ENCODE measurements around the gene NUP62. TPM values are rescaled to one million over a fixed set of nuclear protein-coding genes. Genes with fewer than 3 reads are reported as not detected.

The NUP62 gene
- total and polyA plus RNA-seq, 2 of the 8 experiments (the other 6 are each of a cell fraction or from before 2014, with no cell fraction given): 50.0 to 107 TPM

GRCh38 chr19:49973987-49974386, 44.7 kb upstream of the NUP62 start:
- Histone ChIP-seq H2BK120ac (replicated peaks; ENCODE audit: low read depth, low read length) (no peak overlapping the region), H3K4me3 (ENCODE audit: extremely low read depth in 1 of 4, insufficient read depth in 2 of 4, low read depth in 3 of 4, low read length in 4 of 4) (no peak overlapping the region), H3K9ac (replicated peaks in 1 of 4; ENCODE audit: extremely low read depth in 1 of 4, low read depth in 3 of 4, low read length in 3 of 4) (no peak overlapping the region), H3K4ac (replicated peaks; ENCODE audit: insufficient read length, low read depth, low read length) (no peak overlapping the region), H4K8ac (ENCODE audit: extremely low read depth, insufficient read depth, low read length) (no peak overlapping the region), H3K56ac (replicated peaks; ENCODE audit: insufficient read length, low read depth, low read length) (no peak overlapping the region), H3K23ac (ENCODE audit: insufficient read length) (no peak overlapping the region), H2BK20ac (ENCODE audit: low read length) (no peak overlapping the region), H3K4me1 (replicated peaks in 1 of 4; ENCODE audit: control insufficient read depth in 3 of 4, insufficient read depth in 4 of 4, low read length in 3 of 4) (no peaks in the 10 kb centered on the region; a peak in 1 of 7 replicates), H2BK12ac (ENCODE audit: low read depth, low read length) (no peak overlapping the region), H3K79me1 (ENCODE audit: low read depth, low read length) (no peaks in the 10 kb centered on the region), H3K23me2 (ENCODE audit: low read depth, low read length) (no peaks in the 10 kb centered on the region), H3K18ac (ENCODE audit: extremely low read depth, low read length) (no peak overlapping the region), H2AFZ (ENCODE audit: low read length) (no peak overlapping the region), H4K20me1 (replicated peaks in 1 of 2; ENCODE audit: control insufficient read depth in 1 of 2, insufficient read depth in 2 of 2, low read length in 2 of 2) (peaks cover 0 to 2% of the 10 kb centered on the region in 2 experiments), H2BK15ac (ENCODE audit: low read length) (no peak overlapping the region), H3K9me3 (ENCODE audit: insufficient read depth in 2 of 2, low read depth in 1 of 2, low read length in 1 of 2) (no peaks in the 10 kb centered on the region), H3K79me2 (ENCODE audit: control insufficient read depth in 1 of 2, insufficient read depth in 2 of 2, low read length in 2 of 2) (no peaks in the 10 kb centered on the region), H4K91ac (replicated peaks; ENCODE audit: insufficient read length, low read length) (no peak overlapping the region), H3K27ac (ENCODE audit: low read depth, low read length) (no peak overlapping the region), H3K4me2 (ENCODE audit: insufficient read depth in 1 of 2, low read depth in 2 of 2, low read length in 2 of 2) (no peak overlapping the region), H3K36me3 (ENCODE audit: control insufficient read depth in 2 of 4, insufficient read depth in 4 of 4, low read length in 3 of 4) (no peaks in the 10 kb centered on the region), H3K14ac (ENCODE audit: insufficient read length) (no peak overlapping the region), H2BK5ac (ENCODE audit: low read depth, low read length) (peak overlapping the region; percentile 10; the same call in 1 of the 2 replicates), H4K5ac (ENCODE audit: insufficient read length, low read depth, low read length) (no peak overlapping the region), H3K27me3 (replicated peaks in 1 of 4; ENCODE audit: control insufficient read depth in 3 of 4, extremely low read depth in 1 of 4, insufficient read depth in 3 of 4, low read length in 3 of 4) (no peaks in the 10 kb centered on the region), H2AK5ac (ENCODE audit: low read depth, low read length) (no peak overlapping the region)
- DNase-seq (ENCODE audit: low read depth in 1 of 2, low spot score in 2 of 2) (no peak), FAIRE-seq (no peak)
- POLR2A ChIA-PET (ENCODE audit: partially characterized antibody): interaction anchor here (0.7 kb wide), 1 partner anchor 41 kb away, joined by 5 read pairs; no protein-coding TSS in a partner anchor
- CTCF ChIA-PET (ENCODE audit: partially characterized antibody): interaction anchor here (16.2 kb wide), 1 partner anchor 35 kb away, joined by 231 read pairs; no protein-coding TSS in a partner anchor
- 93% methylated on average over 18 of the region's 18 CpGs; no CpG with 5 or more reads in 1 of the 2 experiments for whole genome bisulfite sequencing, 2 experiments (ENCODE audit: extremely low coverage in 1 of 2, insufficient coverage in 1 of 2, insufficient read length in 1 of 2, insufficient replicate concordance in 2 of 2, low coverage in 1 of 2, low lambda C conversion rate in 2 of 2, missing lambda C conversion rate in 1 of 2)
- no peak for TF ChIP-seq TEAD4 (IDR thresholded peaks at IDR 0.05; ENCODE audit: low read depth, low read length)
- TF ChIP-seq SIRT6 (IDR thresholded peaks at IDR 0.05; ENCODE audit: low read length): no peak
- no peak for TF ChIP-seq SAP30 (IDR thresholded peaks at IDR 0.05; ENCODE audit: insufficient read depth, insufficient replicate concordance, low read length)
- no peak for TF ChIP-seq RXRA (IDR thresholded peaks at IDR 0.05; ENCODE audit: insufficient read depth, low read depth, low read length)
- TF ChIP-seq EGR1 (IDR thresholded peaks at IDR 0.05; ENCODE audit: borderline replicate concordance, low read depth, low read length): no peak
- no peak for TF ChIP-seq TAF1 (IDR thresholded peaks at IDR 0.05; ENCODE audit: low read depth, low read length)
- TF ChIP-seq JUN (IDR thresholded peaks at IDR 0.05; ENCODE audit: low read depth, low read length): no peak
- TF ChIP-seq MAFK (IDR thresholded peaks at IDR 0.05; ENCODE audit: low read depth, low read length): no peak

Data from H1 (cell line).